Mesodermal cell (in vitro differentiated cells): ENCODE data around the gene B9D1.

Source experiments
- H3K27ac ChIP-seq: 2 replicates; pipeline ENCODE4 v1.7.0; 2013; ENCODE audit warnings: mild to moderate bottlenecking, low read depth, low read length, moderate library complexity; ENCODE audit not compliant: severe bottlenecking
- H3K36me3 ChIP-seq: 2 replicates; pipeline ENCODE4 v1.7.1; 2013; ENCODE audit warnings: mild to moderate bottlenecking, low read length, moderate library complexity; ENCODE audit not compliant: control insufficient read depth, insufficient read depth
- H3K4me1 ChIP-seq: one replicate; pipeline ENCODE4 v1.7.1; 2013; ENCODE audit warnings: mild to moderate bottlenecking, low read length; ENCODE audit not compliant: insufficient read depth, control insufficient read depth, poor library complexity, severe bottlenecking
- H3K4me3 ChIP-seq: 2 replicates; pipeline ENCODE4 v1.7.0; 2013; ENCODE audit warnings: low read length, control low read depth, mild to moderate bottlenecking; ENCODE audit not compliant: insufficient read depth, poor library complexity, severe bottlenecking; ENCODE audit errors: extremely low read depth
- H3K9me3 ChIP-seq: 2 replicates; pipeline ENCODE4 v1.7.1; 2013; ENCODE audit warnings: mild to moderate bottlenecking, low read length, moderate library complexity; ENCODE audit not compliant: control insufficient read depth
- WGBS, 2 experiments: methylation state at CpG; one replicate each; pipeline ENCODE4 v1.1.5; 2013; ENCODE audit warnings: missing lambda C conversion rate in 2 of 2; ENCODE audit not compliant: insufficient coverage in 2 of 2; 5-methylcytosine and 5-hydroxymethylcytosine counted together

B9D1 gene

GRCh38 chr17:19372439-19372838 is 9.9 kb upstream of the B9D1 start:
- Histone ChIP-seq H3K27ac (no peak overlapping the region), H3K4me3 (no peak overlapping the region), H3K9me3 (no peaks in the 10 kb centered on the region), H3K4me1 (peaks cover 3% of the 10 kb centered on the region), H3K36me3 (no peaks in the 10 kb centered on the region)
- WGBS, 2 experiments = 93% methylated on average over 11 to 12 of the region's 12 CpGs

- 90 to 94% methylated on average over 9 of the region's 9 CpGs for WGBS, 2 experiments
- H3K4me1 ChIP-seq = peaks cover 3% of the 10 kb centered on the region
- H3K27ac ChIP-seq = no peak overlapping the region
- H3K36me3 ChIP-seq = no peaks in the 10 kb centered on the region
- H3K4me3 ChIP-seq = no peak overlapping the region
- H3K9me3 ChIP-seq = no peaks in the 10 kb centered on the region
These were observed 9.5 kb upstream of the B9D1 start for GRCh38 chr17:19372011-19372370.

GRCh38 chr17:19371259-19372010 is 8.9 kb upstream of the B9D1 start:
- H3K4me1 ChIP-seq = peaks cover 3% of the 10 kb centered on the region

DNA sequence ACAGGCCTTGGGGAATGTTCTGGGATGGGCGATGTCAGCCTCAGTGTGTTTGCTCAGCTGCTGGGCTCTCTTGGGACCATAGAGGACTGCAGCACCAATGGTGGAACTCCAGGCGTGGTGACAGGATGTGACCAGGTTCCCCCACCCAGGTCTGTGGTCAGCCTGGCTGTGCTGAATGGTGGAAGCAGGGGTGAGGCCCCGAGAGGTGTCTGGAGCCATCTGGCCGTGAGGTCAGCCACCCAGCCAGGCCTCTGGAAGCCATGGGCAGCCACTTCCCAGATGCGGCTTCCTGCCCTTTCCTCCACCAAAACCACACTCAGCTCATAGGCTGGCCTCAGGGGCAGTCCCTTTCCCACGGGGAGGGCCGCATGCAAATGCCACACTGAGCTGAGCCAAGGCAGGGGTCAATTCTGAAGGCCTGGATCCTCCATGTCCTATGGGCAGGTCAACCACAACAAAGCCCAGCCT is 8.0 kb upstream of the B9D1 start:
- H3K27ac ChIP-seq = no peak overlapping the region
- 86 to 98% methylated on average over 5 to 7 of the region's 7 CpGs for WGBS, 2 experiments
- no peak overlapping the region for H3K4me3 ChIP-seq
- H3K4me1 ChIP-seq = peaks cover 3% of the 10 kb centered on the region
- H3K9me3 ChIP-seq = no peaks in the 10 kb centered on the region
- H3K36me3 ChIP-seq = no peaks in the 10 kb centered on the region

More at GRCh38 chr17:19371259-19372010, 8.9 kb upstream of the B9D1 start:
- Histone ChIP-seq H3K9me3 (no peaks in the 10 kb centered on the region), H3K36me3 (no peaks in the 10 kb centered on the region), H3K27ac (no peak overlapping the region), H3K4me3 (no peak overlapping the region)
- WGBS, 2 experiments = 83 to 87% methylated on average over 2 to 4 of the region's 7 CpGs

GRCh38 chr17:19369846-19370492 is 7.4 kb upstream of the B9D1 start:
- H3K27ac ChIP-seq = no peak overlapping the region
- peaks cover 3% of the 10 kb centered on the region for H3K4me1 ChIP-seq
- H3K36me3 ChIP-seq = no peaks in the 10 kb centered on the region
- WGBS, 2 experiments = 92 to 93% methylated on average over 8 to 9 of the region's 12 CpGs
- no peaks in the 10 kb centered on the region for H3K9me3 ChIP-seq
- H3K4me3 ChIP-seq = no peak overlapping the region

DNA sequence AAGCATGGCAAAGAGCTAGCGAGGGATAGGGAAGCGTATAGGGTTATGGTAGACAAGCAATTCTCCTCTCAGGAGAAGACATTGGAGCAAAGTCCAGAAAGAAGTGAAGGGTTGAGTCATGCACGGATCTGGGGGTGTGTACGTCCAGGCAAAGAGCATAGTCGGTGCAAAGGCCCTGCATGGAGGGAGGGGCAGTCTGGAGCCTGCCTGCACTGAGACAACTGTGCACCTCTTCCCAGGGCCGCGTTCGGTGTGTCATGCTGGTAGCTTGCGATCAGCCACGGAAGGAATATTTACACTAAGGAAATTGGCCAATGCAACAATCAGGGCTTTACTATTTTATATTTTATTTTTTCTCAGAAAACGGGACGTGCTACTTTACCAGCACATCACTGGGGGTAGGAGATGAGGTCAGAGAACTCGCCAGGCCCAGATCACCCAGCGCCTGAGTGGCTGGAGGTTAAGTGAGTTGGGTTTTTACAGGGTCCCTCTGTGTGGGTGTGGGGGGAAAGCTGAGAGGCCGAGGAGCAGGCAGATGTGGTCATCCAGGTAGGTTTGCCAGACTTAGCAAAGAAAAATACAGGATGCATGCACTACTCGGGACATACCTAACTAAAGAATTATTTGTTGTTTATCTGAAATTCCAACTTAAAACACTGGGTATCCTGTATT is 6.7 kb upstream of the B9D1 start:
- Histone ChIP-seq H3K4me3 (no peak overlapping the region), H3K27ac (no peak overlapping the region), H3K4me1 (peaks cover 6% of the 10 kb centered on the region), H3K9me3 (no peaks in the 10 kb centered on the region), H3K36me3 (no peaks in the 10 kb centered on the region)
- WGBS, 2 experiments = 96% methylated on average over 11 to 13 of the region's 16 CpGs

DNA sequence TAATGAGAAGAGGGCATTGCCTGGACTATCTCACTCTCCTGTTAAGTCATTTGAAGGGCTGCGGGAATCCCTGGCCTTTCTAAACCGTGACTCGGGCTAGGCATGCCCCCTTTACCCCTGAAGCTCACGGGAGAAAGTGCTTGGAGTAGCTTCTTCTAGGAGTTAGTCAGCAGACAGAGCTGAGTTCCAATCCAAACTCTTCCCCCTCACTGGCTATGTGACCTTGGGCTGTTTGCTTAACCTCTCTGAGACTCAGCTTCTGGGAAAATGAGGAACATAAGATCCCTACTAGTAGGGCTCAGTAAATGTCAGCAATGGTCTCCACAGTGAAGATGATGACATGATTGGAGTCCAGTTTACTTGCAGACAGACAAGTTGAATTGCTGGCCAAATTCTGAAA is 5.7 kb upstream of the B9D1 start:
- 95 to 97% methylated on average over 4 of the region's 4 CpGs for WGBS, 2 experiments
- no peaks in the 10 kb centered on the region for H3K9me3 ChIP-seq
- no peaks in the 10 kb centered on the region for H3K36me3 ChIP-seq

DNA sequence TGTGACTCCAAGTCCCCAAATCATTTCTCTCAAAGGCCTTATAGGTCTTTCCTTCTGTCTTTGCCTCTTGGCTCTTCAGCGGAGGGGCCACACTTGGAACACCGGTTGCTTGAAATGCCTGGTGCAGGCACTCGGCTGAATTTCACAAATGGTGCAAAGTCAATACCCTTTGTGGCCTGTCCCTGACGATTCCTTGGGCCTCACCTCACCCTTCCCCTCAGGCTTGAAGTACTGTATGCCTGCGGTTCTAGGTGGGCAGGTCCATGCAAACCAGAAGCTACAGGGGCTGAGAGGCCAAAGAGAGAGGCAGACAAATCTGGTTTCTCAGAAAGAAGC is 4.1 kb upstream of the B9D1 start:
- Histone ChIP-seq H3K27ac (no peak overlapping the region), H3K9me3 (no peaks in the 10 kb centered on the region), H3K36me3 (no peaks in the 10 kb centered on the region), H3K4me3 (no peak overlapping the region), H3K4me1 (peaks cover 8% of the 10 kb centered on the region)
- 89 to 94% methylated on average over 4 to 5 of the region's 5 CpGs for WGBS, 2 experiments

More for the DNA sequence above, 5.7 kb upstream of the B9D1 start:
- Histone ChIP-seq H3K4me1 (peaks cover 7% of the 10 kb centered on the region), H3K4me3 (no peak overlapping the region), H3K27ac (no peak overlapping the region)

DNA sequence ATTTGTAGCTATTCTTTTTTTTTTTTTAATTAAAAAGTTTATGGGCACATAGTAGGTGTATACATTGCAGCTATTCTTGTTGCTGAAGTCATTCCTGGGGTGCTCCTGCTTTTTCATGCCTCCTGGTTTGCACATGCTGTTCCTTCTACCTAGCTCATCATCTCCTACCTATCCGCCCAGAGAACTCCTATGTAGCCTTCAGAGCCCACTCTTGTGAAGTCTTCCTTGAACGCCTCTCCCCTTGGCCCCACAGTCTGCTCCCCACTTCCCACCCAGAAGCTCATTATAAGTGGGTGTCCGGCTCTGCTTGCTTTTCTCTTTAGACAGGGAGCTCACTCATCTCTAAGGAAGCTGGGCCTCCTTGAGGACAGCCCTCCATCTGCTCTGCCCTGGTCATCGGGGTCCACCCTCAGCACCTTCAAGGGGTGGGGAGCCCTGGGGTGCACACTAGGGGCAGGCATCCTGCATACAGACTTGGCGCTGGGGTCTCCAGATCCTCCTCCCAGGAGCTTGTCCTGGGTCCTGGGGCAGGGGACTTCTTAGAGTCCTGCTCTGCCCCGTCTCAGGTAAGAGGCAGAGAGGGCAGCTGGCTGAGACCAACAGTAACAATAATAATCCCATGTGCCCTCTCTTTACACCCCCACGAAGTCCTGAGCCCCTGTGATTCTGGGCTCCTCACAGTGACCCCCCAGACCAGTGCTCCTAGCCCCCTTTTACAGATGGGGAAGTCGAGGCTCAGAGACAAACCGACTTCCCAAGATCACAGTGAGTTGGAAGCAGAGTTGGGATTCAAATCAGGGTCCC is 3.5 kb upstream of the B9D1 start:
- H3K9me3 ChIP-seq = no peaks in the 10 kb centered on the region
- WGBS, 2 experiments = 80 to 89% methylated on average over 3 to 6 of the region's 9 CpGs
- H3K27ac ChIP-seq = no peak overlapping the region
- H3K4me3 ChIP-seq = no peak overlapping the region
- H3K36me3 ChIP-seq = no peaks in the 10 kb centered on the region
- H3K4me1 ChIP-seq = peaks cover 10% of the 10 kb centered on the region

DNA sequence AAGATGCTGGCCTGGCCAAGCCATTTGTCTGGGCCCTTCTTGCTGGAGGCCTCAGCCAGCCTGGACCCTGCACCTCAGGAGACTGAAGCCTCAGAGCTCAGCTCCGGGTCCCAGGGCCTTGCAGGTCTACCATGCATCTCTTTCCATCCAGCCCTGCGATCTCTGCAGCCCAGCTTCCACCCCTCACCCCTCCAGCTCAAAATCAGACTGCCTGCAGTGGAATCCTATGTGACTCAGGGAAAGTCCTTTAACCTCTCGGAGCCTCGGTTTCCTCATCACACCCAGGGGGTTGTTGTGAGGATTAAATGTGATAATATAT is 2.9 kb upstream of the B9D1 start:
- Histone ChIP-seq H3K4me3 (no peak overlapping the region), H3K4me1 (peaks cover 10% of the 10 kb centered on the region), H3K27ac (no peak overlapping the region), H3K36me3 (no peaks in the 10 kb centered on the region), H3K9me3 (no peaks in the 10 kb centered on the region)
- WGBS, 2 experiments = 93 to 100% methylated on average over 2 of the region's 4 CpGs
